H9 (cell line): ENCODE measurements around the gene CERK. TPM values are rescaled to one million over a fixed set of nuclear protein-coding genes. Genes with fewer than 3 reads are reported as not detected.

Experiments
- DNase-seq: peaks from one replicate; pipeline ENCODE4 v3.0.0-alpha.2; 2017
- H2AFZ ChIP-seq: one replicate; pipeline ENCODE4 v1.6.1; 2013; ENCODE audit warnings: mild to moderate bottlenecking, low read length, control low read depth, moderate library complexity
- H2AK5ac ChIP-seq: 2 replicates; pipeline ENCODE4 v1.6.1; 2013; ENCODE audit warnings: low read length, control low read depth, mixed read lengths; ENCODE audit not compliant: insufficient read length
- H2BK120ac ChIP-seq: one replicate; pipeline ENCODE4 v1.6.1; 2013; ENCODE audit warnings: low read depth, mild to moderate bottlenecking, low read length, control low read depth, inconsistent platforms; ENCODE audit not compliant: poor library complexity, severe bottlenecking
- H2BK12ac ChIP-seq: 2 replicates; pipeline ENCODE4 v1.6.1; 2013; ENCODE audit warnings: low read length, control low read depth, mixed read lengths, low read depth; ENCODE audit not compliant: insufficient read length
- H2BK15ac ChIP-seq: 2 replicates; pipeline ENCODE4 v1.6.1; 2013; ENCODE audit warnings: low read depth, low read length, control low read depth
- H2BK20ac ChIP-seq: one replicate; pipeline ENCODE4 v1.6.1; 2013; ENCODE audit warnings: low read depth, mild to moderate bottlenecking, low read length, control low read depth, inconsistent platforms; ENCODE audit not compliant: poor library complexity, severe bottlenecking
- H2BK5ac ChIP-seq: 2 replicates; pipeline ENCODE4 v1.6.1; 2013; ENCODE audit warnings: low read length, control low read depth, mixed read lengths; ENCODE audit not compliant: insufficient read length
- H3K14ac ChIP-seq: 2 replicates; pipeline ENCODE4 v1.6.1; 2013; ENCODE audit warnings: low read length, control low read depth; ENCODE audit not compliant: insufficient read depth
- H3K18ac ChIP-seq: 2 replicates; pipeline ENCODE4 v1.6.1; 2013; ENCODE audit warnings: low read depth, mild to moderate bottlenecking, mixed read lengths, low read length, control low read depth; ENCODE audit not compliant: insufficient read length
- H3K23ac ChIP-seq: 2 replicates; pipeline ENCODE4 v1.6.1; 2013; ENCODE audit warnings: low read length, control low read depth, mixed read lengths, low read depth; ENCODE audit not compliant: insufficient read length
- H3K23me2 ChIP-seq: 2 replicates; pipeline ENCODE4 v1.6.1; 2013; ENCODE audit warnings: low read depth, mild to moderate bottlenecking, mixed read lengths, low read length, control low read depth; ENCODE audit not compliant: insufficient read length, poor library complexity, severe bottlenecking
- H3K27ac ChIP-seq: 2 replicates; pipeline ENCODE4 v1.5.1; 2013; ENCODE audit warnings: low read length, control low read depth, mixed read lengths, low read depth; ENCODE audit not compliant: insufficient read length
- H3K27me3 ChIP-seq: 2 replicates; pipeline ENCODE4 v1.6.1; 2013; ENCODE audit warnings: low read length, control low read depth, inconsistent platforms; ENCODE audit not compliant: insufficient read depth
- H3K4ac ChIP-seq: 2 replicates; pipeline ENCODE4 v1.6.1; 2013; ENCODE audit warnings: low read depth, mild to moderate bottlenecking, control low read depth, inconsistent platforms, low read length, moderate library complexity
- H3K4me1 ChIP-seq: 2 replicates; pipeline ENCODE4 v1.6.1; 2013; ENCODE audit warnings: low read length, control low read depth, inconsistent platforms; ENCODE audit not compliant: insufficient read depth
- H3K4me2 ChIP-seq: 2 replicates; pipeline ENCODE4 v1.6.1; 2013; ENCODE audit warnings: low read length, control low read depth, mixed read lengths; ENCODE audit not compliant: insufficient read length, insufficient read depth
- H3K56ac ChIP-seq: 2 replicates; pipeline ENCODE4 v1.6.1; 2013; ENCODE audit warnings: low read depth, mild to moderate bottlenecking, mixed read lengths, low read length, control low read depth; ENCODE audit not compliant: insufficient read length
- H3K79me1 ChIP-seq: 2 replicates; pipeline ENCODE4 v1.6.1; 2013; ENCODE audit warnings: low read depth, mild to moderate bottlenecking, moderate library complexity, low read length, control low read depth, inconsistent platforms; ENCODE audit not compliant: insufficient read depth, poor library complexity, severe bottlenecking
- H3K79me2 ChIP-seq: 2 replicates; pipeline ENCODE4 v1.6.1; 2013; ENCODE audit warnings: low read length, control low read depth, inconsistent platforms; ENCODE audit not compliant: insufficient read depth
- H3K9ac ChIP-seq: 2 replicates; pipeline ENCODE4 v1.6.1; 2013; ENCODE audit warnings: low read length, control low read depth, mixed read lengths; ENCODE audit not compliant: insufficient read length; ENCODE audit errors: extremely low read depth
- H3K9me3 ChIP-seq: one replicate; pipeline ENCODE4 v1.6.1; 2013; ENCODE audit warnings: low read depth, low read length, inconsistent platforms; ENCODE audit not compliant: control insufficient read depth
- H3T11ph ChIP-seq: one replicate; pipeline ENCODE4 v1.6.1; 2013; ENCODE audit warnings: mild to moderate bottlenecking, low read length, control low read depth, inconsistent platforms
- H4K20me1 ChIP-seq: one replicate; pipeline ENCODE4 v1.6.1; 2013; ENCODE audit not compliant: control insufficient read depth, insufficient read length, insufficient read depth
- H4K5ac ChIP-seq: 2 replicates; pipeline ENCODE4 v1.6.1; 2013; ENCODE audit warnings: low read depth, mild to moderate bottlenecking, mixed read lengths, low read length, control low read depth; ENCODE audit not compliant: insufficient read length
- H4K8ac ChIP-seq: replicated peaks from 2 replicates; pipeline ENCODE4 v1.6.1; 2013; ENCODE audit warnings: low read length, control low read depth, mixed read lengths, low read depth; ENCODE audit not compliant: insufficient read length
- H4K91ac ChIP-seq: 2 replicates; pipeline ENCODE4 v1.6.1; 2013; ENCODE audit warnings: low read depth, mild to moderate bottlenecking, moderate library complexity, mixed read lengths, low read length, control low read depth; ENCODE audit not compliant: insufficient read length
- H3K27ac Mint-ChIP-seq, 3 experiments: 2 replicates in 2 of 3; 3 replicates in 1 of 3; pipeline ENCODE4 v1.8.0; 2020 to 2021; ENCODE audit warnings: mixed read lengths in 3 of 3, mild to moderate bottlenecking in 1 of 3, moderate library complexity in 1 of 3
- H3K27me3 Mint-ChIP-seq: 2 replicates; pipeline ENCODE4 v1.8.0; 2021; ENCODE audit warnings: low read depth, mild to moderate bottlenecking, moderate library complexity, mixed read lengths
- H3K36me3 Mint-ChIP-seq, 3 experiments: 2 replicates in 2 of 3; 3 replicates in 1 of 3; pipeline ENCODE4 v1.8.0; 2020 to 2021; ENCODE audit warnings: low read depth in 3 of 3, mixed read lengths in 3 of 3; ENCODE audit not compliant: insufficient read depth in 1 of 3
- H3K4me1 Mint-ChIP-seq, 2 experiments: 2 replicates each; pipeline ENCODE4 v1.8.0; 2020; ENCODE audit warnings: mixed read lengths in 2 of 2
- H3K4me3 Mint-ChIP-seq, 2 experiments: 2 replicates in 1 of 2; 3 replicates in 1 of 2; pipeline ENCODE4 v1.8.0; 2020 to 2021; ENCODE audit warnings: mild to moderate bottlenecking in 2 of 2, mixed read lengths in 2 of 2, moderate library complexity in 1 of 2
- H3K9me3 Mint-ChIP-seq, 2 experiments: 2 replicates in 1 of 2; 3 replicates in 1 of 2; pipeline ENCODE4 v1.8.0; 2020; ENCODE audit warnings: mild to moderate bottlenecking in 2 of 2, mixed read lengths in 2 of 2, moderate library complexity in 1 of 2
- WGBS: extraction: QIAGEN DNeasy Blood & Tissue Kit; methylation state at CpG from one replicate; pipeline ENCODE4 v1.1.7; 2013; ENCODE audit warnings: missing lambda C conversion rate, low lambda C conversion rate, mixed read lengths; ENCODE audit not compliant: insufficient read length; ENCODE audit errors: extremely low coverage; 5-methylcytosine and 5-hydroxymethylcytosine counted together
- total RNA-seq: library from RNA; stranded (reverse); gene quantifications from 2 replicates; pipeline ENCODE4 v1.2.1, GENCODE V29; 2021
- TF ChIP-seq, protein P1 (sequence below): fragments of 200-600 bp; sonication (generic); conservative IDR thresholded peaks from 3 replicates; pipeline ENCODE4 v1.8.0; 2021; ENCODE audit warnings: antibody characterized with exemption, mild to moderate bottlenecking

CERK gene
- total RNA-seq, 1 experiment from 2014 or later = 47.1 TPM

DNA sequence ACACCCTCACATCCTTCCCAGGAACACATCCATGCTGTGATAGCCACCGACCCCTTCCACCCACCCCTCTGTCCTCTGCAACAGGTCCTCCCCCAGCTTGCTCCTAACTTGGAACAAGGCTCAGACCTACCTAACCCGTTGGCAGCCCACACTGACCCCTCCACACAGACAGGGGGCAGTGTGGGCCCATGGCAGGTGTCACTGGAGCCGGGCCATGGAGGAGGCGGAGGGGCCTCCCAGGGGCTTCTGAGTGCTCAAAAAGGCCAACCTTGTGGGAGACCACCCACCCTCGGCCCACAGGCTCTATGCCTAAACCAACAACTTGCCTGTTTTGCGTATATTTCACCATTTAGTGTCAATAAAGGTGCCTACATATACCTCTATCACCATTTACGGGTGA is 57.0 kb downstream of the CERK start:
- no peaks in the 10 kb centered on the region for H3K79me2 ChIP-seq
- no peaks in the 10 kb centered on the region for H3K9me3 ChIP-seq
- Mint-ChIP-seq H3K4me3 (no peak overlapping the region), H3K4me1 (peaks cover 3 to 8% of the 10 kb centered on the region in 2 experiments; a peak in 2 of 4 replicates), H3K36me3 (peaks cover 4 to 9% (median 8%) of the 10 kb centered on the region in 3 experiments; a peak in 5 of 7 replicates), H3K27ac (no peak overlapping the region), H3K9me3 (no peaks in the 10 kb centered on the region), H3K27me3 (no peaks in the 10 kb centered on the region)
- no peak overlapping the region for H2AFZ ChIP-seq
- H3K79me1 ChIP-seq = no peaks in the 10 kb centered on the region
- TF ChIP-seq, protein P1, sequence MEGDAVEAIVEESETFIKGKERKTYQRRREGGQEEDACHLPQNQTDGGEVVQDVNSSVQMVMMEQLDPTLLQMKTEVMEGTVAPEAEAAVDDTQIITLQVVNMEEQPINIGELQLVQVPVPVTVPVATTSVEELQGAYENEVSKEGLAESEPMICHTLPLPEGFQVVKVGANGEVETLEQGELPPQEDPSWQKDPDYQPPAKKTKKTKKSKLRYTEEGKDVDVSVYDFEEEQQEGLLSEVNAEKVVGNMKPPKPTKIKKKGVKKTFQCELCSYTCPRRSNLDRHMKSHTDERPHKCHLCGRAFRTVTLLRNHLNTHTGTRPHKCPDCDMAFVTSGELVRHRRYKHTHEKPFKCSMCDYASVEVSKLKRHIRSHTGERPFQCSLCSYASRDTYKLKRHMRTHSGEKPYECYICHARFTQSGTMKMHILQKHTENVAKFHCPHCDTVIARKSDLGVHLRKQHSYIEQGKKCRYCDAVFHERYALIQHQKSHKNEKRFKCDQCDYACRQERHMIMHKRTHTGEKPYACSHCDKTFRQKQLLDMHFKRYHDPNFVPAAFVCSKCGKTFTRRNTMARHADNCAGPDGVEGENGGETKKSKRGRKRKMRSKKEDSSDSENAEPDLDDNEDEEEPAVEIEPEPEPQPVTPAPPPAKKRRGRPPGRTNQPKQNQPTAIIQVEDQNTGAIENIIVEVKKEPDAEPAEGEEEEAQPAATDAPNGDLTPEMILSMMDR = no peak
- no peak overlapping the region for H3K14ac ChIP-seq
- no peak overlapping the region for H2BK5ac ChIP-seq
- no peak overlapping the region for H3T11ph ChIP-seq
- no peak overlapping the region for H3K56ac ChIP-seq
- H2BK15ac ChIP-seq = no peak overlapping the region
- H4K20me1 ChIP-seq = no peaks in the 10 kb centered on the region
- no peak overlapping the region for H4K91ac ChIP-seq
- H3K4me2 ChIP-seq = no peak overlapping the region
- no peak overlapping the region for H3K27ac ChIP-seq
- no peak overlapping the region for H2BK12ac ChIP-seq
- no peak overlapping the region for H3K23ac ChIP-seq
- H3K18ac ChIP-seq = no peak overlapping the region
- no peak overlapping the region for H3K4ac ChIP-seq
- no peaks in the 10 kb centered on the region for H3K27me3 ChIP-seq
- no peak overlapping the region for H2BK120ac ChIP-seq
- no peak for DNase-seq
- no peak overlapping the region for H2AK5ac ChIP-seq
- no peaks in the 10 kb centered on the region for H3K23me2 ChIP-seq
- H3K4me1 ChIP-seq = no peaks in the 10 kb centered on the region; the same call in 1 of the 2 replicates
- no peak overlapping the region for H2BK20ac ChIP-seq
- H4K8ac ChIP-seq = no peak overlapping the region
- no CpG with 5 or more reads among the region's 7 CpGs for WGBS
- H3K9ac ChIP-seq = no peak overlapping the region
- H4K5ac ChIP-seq = no peak overlapping the region
